ENCODE measurements around the gene EFR3B.

- no peak for TF ChIP-seq CTCF (IDR thresholded peaks at IDR 0.05 in 2 of 3, conservative IDR thresholded peaks at IDR 0.05 in 1 of 3; ENCODE audit: control insufficient read depth in 2 of 3, extremely low read depth in 1 of 3, insufficient read depth in 1 of 3, low read depth in 3 of 3, low read length in 3 of 3)
- no peak for TF ChIP-seq POLR2A (IDR thresholded peaks at IDR 0.05; ENCODE audit: low read depth, low read length)
- TF ChIP-seq JUND (IDR thresholded peaks at IDR 0.05; ENCODE audit: low read depth, low read length), result no peak
- no peak for TF ChIP-seq USF1 (IDR thresholded peaks at IDR 0.05; ENCODE audit: borderline replicate concordance, extremely low read length, insufficient read depth, low read depth, low read length)
- no peak for TF ChIP-seq SMAD1 (IDR thresholded peaks at IDR 0.05; ENCODE audit: low read depth, partially characterized antibody)
- TF ChIP-seq JUNB (IDR thresholded peaks at IDR 0.05), result no peak
- TF ChIP-seq IRF5 (IDR thresholded peaks at IDR 0.05; ENCODE audit: borderline replicate concordance), result no peak
- no peak for TF ChIP-seq KLF5 (IDR thresholded peaks at IDR 0.05; ENCODE audit: partially characterized antibody)
- TF ChIP-seq GABPA (IDR thresholded peaks at IDR 0.05; ENCODE audit: low read depth), result no peak
- TF ChIP-seq EZH2 (IDR thresholded peaks at IDR 0.05; ENCODE audit: borderline replicate concordance, control insufficient read depth, low read depth, low read length), result no peak
- no peak for TF ChIP-seq SMC3 (IDR thresholded peaks at IDR 0.05; ENCODE audit: borderline replicate concordance, low read length)
- no peak for TF ChIP-seq BHLHE40 (IDR thresholded peaks at IDR 0.05; ENCODE audit: borderline replicate concordance in 1 of 2, low read depth in 2 of 2, low read length in 1 of 2)
- TF ChIP-seq MYC (IDR thresholded peaks at IDR 0.05; ENCODE audit: insufficient read depth, insufficient read length, insufficient replicate concordance, low read length, severe bottlenecking), result no peak
- no peak for TF ChIP-seq POLR2AphosphoS5 (IDR thresholded peaks at IDR 0.05; ENCODE audit: low read length)
Observed at GRCh38 chr2:25176138-25176537, 134.3 kb downstream of the EFR3B start.
